Lower lobe of right lung (tissue), 2 donors: ENCODE measurements around the gene ZNF77. TPM values are rescaled to one million over a fixed set of nuclear protein-coding genes. Genes with fewer than 3 reads are reported as not detected.
A peak's percentile ranks its signal among the peaks of the same experiment; 100 is the strongest.
"Not testable (repeated sequence)": the region's sequence is repeated elsewhere in the genome, so short reads cannot be mapped to it uniquely, and the experiment has no call there.

Experiments used
- ATAC-seq, 2 donors: fragments of 200-7000 bp; cut with Tn5 transposase; one replicate each; pipeline ENCODE4 v1.9.1; 2020 to 2022; ENCODE audit warnings: mild to moderate bottlenecking in 2 of 2, moderate library complexity in 2 of 2
- DNase-seq: peaks from one replicate; pipeline ENCODE4 v3.0.0-alpha.2; 2020
- H3K27ac ChIP-seq: fragments of 200-600 bp; one replicate; pipeline ENCODE4 v1.8.0; 2022
- H3K27me3 ChIP-seq: fragments of 200-600 bp; one replicate; pipeline ENCODE4 v1.8.0; 2022; ENCODE audit warnings: low read depth
- H3K36me3 ChIP-seq: fragments of 200-600 bp; one replicate; pipeline ENCODE4 v1.8.0; 2022; ENCODE audit warnings: mild to moderate bottlenecking
- H3K4me1 ChIP-seq: fragments of 200-600 bp; one replicate; pipeline ENCODE4 v1.8.0; 2022
- H3K4me3 ChIP-seq: fragments of 200-600 bp; one replicate; pipeline ENCODE4 v1.8.0; 2022; ENCODE audit warnings: mild to moderate bottlenecking
- H3K9me3 ChIP-seq: fragments of 200-600 bp; one replicate; pipeline ENCODE4 v1.8.0; 2022
- CTCF ChIP-seq: fragments of 200-600 bp; IDR thresholded peaks from one replicate; pipeline ENCODE4 v1.8.0; 2022; ENCODE audit warnings: antibody characterized with exemption, mild to moderate bottlenecking
- intact Hi-C: fragments of 100-400 bp; cut with DNase I; formaldehyde crosslinking; loops from one replicate; pipeline ENCODE4 v1.11.0; 2022
- total RNA-seq: library from RNA; stranded (reverse); fragmentation: NEBNext Ultra II Directional; extraction: Animal tissue kit (Norgen Biotek cat#: 25700); gene quantifications from one replicate; pipeline ENCODE4 v1.2.1, GENCODE V29; 2021
- donor health status: DM: no; HTN: yes; CAD: no; lungs with severe emphysema.

ZNF77 gene
- total RNA-seq, 1 donor from 2014 or later = 5.3 TPM

GRCh38 chr19:2896694-2897093 is 48.1 kb downstream of the ZNF77 start:
- H3K4me1 ChIP-seq = peaks cover 5% of the 10 kb centered on the region
- H3K9me3 ChIP-seq = peaks cover 7% of the 10 kb centered on the region
- no peaks in the 10 kb centered on the region for H3K36me3 ChIP-seq
- no peak for ATAC-seq
- no peak for DNase-seq
- H3K27me3 ChIP-seq = no peaks in the 10 kb centered on the region
- intact Hi-C loops = no loop called here
- no peak overlapping the region for H3K27ac ChIP-seq
- no peak overlapping the region for H3K4me3 ChIP-seq
- no peak for TF ChIP-seq CTCF

- intact Hi-C loops, DNase-seq, H3K36me3 ChIP-seq, H3K4me1 ChIP-seq, H3K27ac ChIP-seq, H3K4me3 ChIP-seq, ATAC-seq, H3K9me3 ChIP-seq, H3K27me3 ChIP-seq: not testable (repeated sequence)
Observed at GRCh38 chr19:2890531-2890930, 54.2 kb downstream of the ZNF77 start.

- Histone ChIP-seq H3K4me3 (peak overlapping the region; percentile 48), H3K27me3 (no peaks in the 10 kb centered on the region), H3K36me3 (no peaks in the 10 kb centered on the region), H3K27ac (peak overlapping the region; percentile 34), H3K4me1 (peaks cover 9% of the 10 kb centered on the region), H3K9me3 (no peaks in the 10 kb centered on the region)
- ATAC-seq (peak; percentile 28 to 59), DNase-seq (peak; percentile 53)
- no peak for TF ChIP-seq CTCF
- intact Hi-C loops = no loop called here
Observed at GRCh38 chr19:2888731-2889224, 56.0 kb downstream of the ZNF77 start.

GRCh38 chr19:2887391-2887914 is 57.3 kb downstream of the ZNF77 start:
- no peak for DNase-seq
- ATAC-seq = peak; percentile 80 to 84
- peak; percentile 70 for TF ChIP-seq CTCF
- intact Hi-C loops = no loop called here
- Histone ChIP-seq H3K27ac (no peak overlapping the region), H3K27me3 (no peaks in the 10 kb centered on the region), H3K9me3 (no peaks in the 10 kb centered on the region), H3K36me3 (no peaks in the 10 kb centered on the region), H3K4me1 (peaks cover 9% of the 10 kb centered on the region), H3K4me3 (no peak overlapping the region)

GRCh38 chr19:2885736-2886135 is 59.0 kb downstream of the ZNF77 start:
- DNase-seq = no peak
- Histone ChIP-seq H3K4me1 (peaks cover 9% of the 10 kb centered on the region), H3K9me3 (no peaks in the 10 kb centered on the region), H3K4me3 (no peak overlapping the region), H3K27me3 (no peaks in the 10 kb centered on the region), H3K36me3 (no peaks in the 10 kb centered on the region), H3K27ac (no peak overlapping the region)
- intact Hi-C loops = no loop called here
- ATAC-seq = no peak
- TF ChIP-seq CTCF = no peak

GRCh38 chr19:2883686-2884439 is 60.9 kb downstream of the ZNF77 start:
- no peak for DNase-seq
- intact Hi-C loops = no loop called here
- H3K4me3 ChIP-seq = no peak overlapping the region
- no peak for ATAC-seq
- peaks cover 9% of the 10 kb centered on the region for H3K4me1 ChIP-seq
- H3K27ac ChIP-seq = no peak overlapping the region
- TF ChIP-seq CTCF = no peak
- peaks cover 4% of the 10 kb centered on the region for H3K9me3 ChIP-seq
- no peaks in the 10 kb centered on the region for H3K27me3 ChIP-seq
- H3K36me3 ChIP-seq = no peaks in the 10 kb centered on the region
